ENCODE results near the gene CDK6. TPM values are rescaled to one million over a fixed set of nuclear protein-coding genes. Genes with fewer than 3 reads are reported as not detected.

CDK6 gene
- total RNA-seq, 1 experiment from 2014 or later: 10.5 TPM

DNA sequence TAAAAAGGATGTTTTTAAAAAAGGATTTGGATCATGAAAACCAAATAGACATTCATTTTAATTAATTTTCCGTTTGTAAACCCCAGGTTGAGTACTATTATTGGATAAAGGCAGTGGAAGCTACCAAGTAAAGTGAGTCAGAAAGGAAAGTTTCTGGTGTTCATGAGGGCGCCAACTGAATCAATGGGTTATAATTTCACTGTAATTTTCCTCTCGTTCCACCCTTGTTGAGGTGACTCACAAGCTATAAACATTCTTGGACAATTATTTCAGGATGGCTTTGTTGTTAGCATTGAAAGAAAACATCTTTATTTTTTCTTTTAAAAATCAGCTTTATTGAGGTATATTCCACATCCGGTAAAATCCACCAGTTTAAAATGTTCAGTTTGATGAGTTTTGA is 241.1 kb downstream of the CDK6 start:
- peaks cover 3% of the 10 kb centered on the region for H3K4me1 ChIP-seq (ENCODE audit: insufficient read depth, low read length, poor library complexity, severe bottlenecking)
- ChIA-PET CTCF (no interaction called here), POLR2A (ENCODE audit: low non-redundant PET) (no interaction called here)
- BruUV-seq (replicated peaks): no TSS peak
- no peak overlapping the region for H3K4me3 ChIP-seq (ENCODE audit: low read depth, low read length, poor library complexity, severe bottlenecking)
- H3K36me3 ChIP-seq (ENCODE audit: insufficient read depth, low read length, poor library complexity, severe bottlenecking): no peaks in the 10 kb centered on the region
- no peaks in the 10 kb centered on the region for H3K9me3 ChIP-seq (ENCODE audit: low read depth, low read length, poor library complexity, severe bottlenecking)
- DNase-seq (ENCODE audit: low spot score): no peak
- H3K27me3 ChIP-seq (replicated peaks; ENCODE audit: insufficient read depth, low read depth, low read length, poor library complexity): peaks cover 7% of the 10 kb centered on the region
- TF ChIP-seq, protein P1, sequence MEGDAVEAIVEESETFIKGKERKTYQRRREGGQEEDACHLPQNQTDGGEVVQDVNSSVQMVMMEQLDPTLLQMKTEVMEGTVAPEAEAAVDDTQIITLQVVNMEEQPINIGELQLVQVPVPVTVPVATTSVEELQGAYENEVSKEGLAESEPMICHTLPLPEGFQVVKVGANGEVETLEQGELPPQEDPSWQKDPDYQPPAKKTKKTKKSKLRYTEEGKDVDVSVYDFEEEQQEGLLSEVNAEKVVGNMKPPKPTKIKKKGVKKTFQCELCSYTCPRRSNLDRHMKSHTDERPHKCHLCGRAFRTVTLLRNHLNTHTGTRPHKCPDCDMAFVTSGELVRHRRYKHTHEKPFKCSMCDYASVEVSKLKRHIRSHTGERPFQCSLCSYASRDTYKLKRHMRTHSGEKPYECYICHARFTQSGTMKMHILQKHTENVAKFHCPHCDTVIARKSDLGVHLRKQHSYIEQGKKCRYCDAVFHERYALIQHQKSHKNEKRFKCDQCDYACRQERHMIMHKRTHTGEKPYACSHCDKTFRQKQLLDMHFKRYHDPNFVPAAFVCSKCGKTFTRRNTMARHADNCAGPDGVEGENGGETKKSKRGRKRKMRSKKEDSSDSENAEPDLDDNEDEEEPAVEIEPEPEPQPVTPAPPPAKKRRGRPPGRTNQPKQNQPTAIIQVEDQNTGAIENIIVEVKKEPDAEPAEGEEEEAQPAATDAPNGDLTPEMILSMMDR (conservative IDR thresholded peaks at IDR 0.05; ENCODE audit: low read depth, low read length): no peak
- no peak for TF ChIP-seq EZH2 (IDR thresholded peaks at IDR 0.05; ENCODE audit: borderline replicate concordance, low read depth, low read length, poor library complexity, severe bottlenecking)
- no peak overlapping the region for H3K27ac ChIP-seq (ENCODE audit: low read depth, low read length, poor library complexity, severe bottlenecking)
- intact Hi-C loops (cut with micrococcal nuclease; ENCODE audit: unreplicated experiment): no loop called here

DNA sequence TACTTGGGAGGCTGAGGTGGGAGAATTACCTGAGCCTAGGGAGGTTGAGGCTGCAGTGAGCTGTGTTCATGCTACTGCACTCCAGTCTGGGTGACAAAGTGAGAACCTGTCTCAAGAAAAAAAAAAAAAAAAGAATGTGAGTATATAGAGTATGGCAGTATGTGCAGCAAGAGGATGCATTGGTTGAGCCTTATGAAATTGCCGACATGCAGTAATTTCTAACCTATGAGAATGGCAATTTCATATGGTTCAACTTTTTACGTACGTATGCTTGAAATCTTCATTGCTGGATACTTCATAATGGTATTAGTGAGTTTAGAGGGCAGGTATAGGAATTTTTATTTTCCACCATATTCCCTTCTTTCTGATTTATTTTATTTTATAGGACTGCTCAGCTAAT is 241.6 kb downstream of the CDK6 start:
- Histone ChIP-seq H3K27me3 (replicated peaks; ENCODE audit: insufficient read depth, low read depth, low read length, poor library complexity) (peaks cover 7% of the 10 kb centered on the region), H3K36me3 (ENCODE audit: insufficient read depth, low read length, poor library complexity, severe bottlenecking) (no peaks in the 10 kb centered on the region), H3K4me1 (ENCODE audit: insufficient read depth, low read length, poor library complexity, severe bottlenecking) (peaks cover 3% of the 10 kb centered on the region), H3K9me3 (ENCODE audit: low read depth, low read length, poor library complexity, severe bottlenecking) (no peaks in the 10 kb centered on the region), H3K4me3 (ENCODE audit: low read depth, low read length, poor library complexity, severe bottlenecking) (no peak overlapping the region), H3K27ac (ENCODE audit: low read depth, low read length, poor library complexity, severe bottlenecking) (no peak overlapping the region)
- POLR2A ChIA-PET (ENCODE audit: low non-redundant PET): no interaction called here
- TF ChIP-seq EZH2 (IDR thresholded peaks at IDR 0.05; ENCODE audit: borderline replicate concordance, low read depth, low read length, poor library complexity, severe bottlenecking): no peak
- TF ChIP-seq, protein P1 (conservative IDR thresholded peaks at IDR 0.05; ENCODE audit: low read depth, low read length): no peak
- intact Hi-C loops (cut with micrococcal nuclease; ENCODE audit: unreplicated experiment): no loop called here
- no TSS peak for BruUV-seq (replicated peaks)
- CTCF ChIA-PET: no interaction called here
- no peak for DNase-seq (ENCODE audit: low spot score)

DNA sequence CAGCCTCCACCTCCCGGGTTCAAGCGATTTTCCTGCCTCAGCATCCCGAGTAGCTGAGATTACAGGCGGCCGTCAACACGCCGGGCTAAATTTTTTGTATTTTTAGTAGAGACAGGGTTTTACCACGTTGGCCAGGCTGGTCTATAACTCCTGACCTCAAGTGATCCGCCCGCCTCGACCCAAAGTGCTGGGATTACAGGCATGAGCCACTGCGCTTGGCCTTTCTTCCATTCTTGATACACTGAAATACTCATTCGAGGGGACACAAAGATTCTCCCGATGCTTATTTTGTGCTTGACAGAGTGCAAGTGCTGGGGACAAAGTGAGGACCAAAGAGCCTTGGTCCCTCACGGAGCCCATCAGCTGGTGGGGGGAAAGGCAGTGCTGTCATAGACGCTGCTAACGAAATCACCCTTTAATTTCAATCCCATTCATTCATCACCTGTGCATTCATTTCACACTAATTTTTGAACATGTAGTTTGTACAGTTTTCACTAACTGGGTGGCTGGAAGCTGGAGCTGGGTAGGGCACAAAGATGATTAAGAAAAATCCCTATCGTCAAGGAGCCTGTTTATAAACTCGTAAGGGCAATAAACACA is 245.6 kb downstream of the CDK6 start:
- no peaks in the 10 kb centered on the region for H3K9me3 ChIP-seq (ENCODE audit: low read depth, low read length, poor library complexity, severe bottlenecking)
- intact Hi-C loops (cut with micrococcal nuclease; ENCODE audit: unreplicated experiment): no loop called here
- ChIA-PET POLR2A (ENCODE audit: low non-redundant PET) (no interaction called here), CTCF (interaction anchor here (0.6 kb wide), 1 partner anchor 12 kb away, joined by 7 read pairs; no protein-coding TSS in a partner anchor)
- TSS peak; percentile 82 for BruUV-seq (replicated peaks)
- H3K27ac ChIP-seq (ENCODE audit: low read depth, low read length, poor library complexity, severe bottlenecking): no peak overlapping the region
- H3K4me3 ChIP-seq (ENCODE audit: low read depth, low read length, poor library complexity, severe bottlenecking): peak overlapping the region; percentile 96
- H3K27me3 ChIP-seq (replicated peaks; ENCODE audit: insufficient read depth, low read depth, low read length, poor library complexity): no peaks in the 10 kb centered on the region
- TF ChIP-seq, protein P1 (conservative IDR thresholded peaks at IDR 0.05; ENCODE audit: low read depth, low read length): no peak
- TF ChIP-seq EZH2 (IDR thresholded peaks at IDR 0.05; ENCODE audit: borderline replicate concordance, low read depth, low read length, poor library complexity, severe bottlenecking): no peak
- H3K36me3 ChIP-seq (ENCODE audit: insufficient read depth, low read length, poor library complexity, severe bottlenecking): no peaks in the 10 kb centered on the region
- peaks cover 19% of the 10 kb centered on the region for H3K4me1 ChIP-seq (ENCODE audit: insufficient read depth, low read length, poor library complexity, severe bottlenecking)
- DNase-seq (ENCODE audit: low spot score): no peak

All from A673 (cell line).